LNCaP clone FGC (cell line): Measurements from ENCODE around the gene CD200R1.

Experiments used
- DNase-seq: peaks from one replicate; pipeline ENCODE4 v3.0.0-alpha.2; 2011; ENCODE audit warnings: low read depth
- H3K4me3 ChIP-seq: 2 replicates; pipeline ENCODE4 v1.5.1; 2011; ENCODE audit warnings: mild to moderate bottlenecking, low read depth, low read length, control low read depth
- TF ChIP-seq, protein P1 (sequence below): IDR thresholded peaks from 2 replicates; pipeline ENCODE4 v1.5.1; 2012; ENCODE audit warnings: mild to moderate bottlenecking; ENCODE audit not compliant: control insufficient read depth, insufficient read depth; ENCODE audit errors: extremely low read depth

CD200R1 gene

DNA sequence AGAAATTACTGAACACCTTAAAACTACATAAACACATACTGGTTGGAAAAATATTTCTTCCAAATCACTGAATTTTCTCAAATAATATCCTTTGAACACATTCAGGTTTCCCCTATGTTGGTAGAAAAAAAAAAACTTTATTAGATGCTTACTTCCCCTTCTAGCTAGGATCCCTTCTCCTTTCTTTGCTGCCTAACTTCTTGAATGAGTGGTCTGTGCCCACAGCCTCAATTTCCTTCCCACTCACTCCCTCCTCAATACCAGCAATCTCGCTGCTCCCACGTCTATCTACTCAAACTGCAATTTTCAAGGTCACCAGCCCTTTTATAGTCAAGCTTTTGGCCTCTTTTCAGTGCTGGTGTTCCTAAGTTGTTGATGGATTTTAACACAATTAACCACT lies 8.3 kb downstream of the CD200R1 start:
- TF ChIP-seq, protein P1, sequence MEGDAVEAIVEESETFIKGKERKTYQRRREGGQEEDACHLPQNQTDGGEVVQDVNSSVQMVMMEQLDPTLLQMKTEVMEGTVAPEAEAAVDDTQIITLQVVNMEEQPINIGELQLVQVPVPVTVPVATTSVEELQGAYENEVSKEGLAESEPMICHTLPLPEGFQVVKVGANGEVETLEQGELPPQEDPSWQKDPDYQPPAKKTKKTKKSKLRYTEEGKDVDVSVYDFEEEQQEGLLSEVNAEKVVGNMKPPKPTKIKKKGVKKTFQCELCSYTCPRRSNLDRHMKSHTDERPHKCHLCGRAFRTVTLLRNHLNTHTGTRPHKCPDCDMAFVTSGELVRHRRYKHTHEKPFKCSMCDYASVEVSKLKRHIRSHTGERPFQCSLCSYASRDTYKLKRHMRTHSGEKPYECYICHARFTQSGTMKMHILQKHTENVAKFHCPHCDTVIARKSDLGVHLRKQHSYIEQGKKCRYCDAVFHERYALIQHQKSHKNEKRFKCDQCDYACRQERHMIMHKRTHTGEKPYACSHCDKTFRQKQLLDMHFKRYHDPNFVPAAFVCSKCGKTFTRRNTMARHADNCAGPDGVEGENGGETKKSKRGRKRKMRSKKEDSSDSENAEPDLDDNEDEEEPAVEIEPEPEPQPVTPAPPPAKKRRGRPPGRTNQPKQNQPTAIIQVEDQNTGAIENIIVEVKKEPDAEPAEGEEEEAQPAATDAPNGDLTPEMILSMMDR = no peak
- DNase-seq = no peak
- H3K4me3 ChIP-seq = no peak overlapping the region

DNA sequence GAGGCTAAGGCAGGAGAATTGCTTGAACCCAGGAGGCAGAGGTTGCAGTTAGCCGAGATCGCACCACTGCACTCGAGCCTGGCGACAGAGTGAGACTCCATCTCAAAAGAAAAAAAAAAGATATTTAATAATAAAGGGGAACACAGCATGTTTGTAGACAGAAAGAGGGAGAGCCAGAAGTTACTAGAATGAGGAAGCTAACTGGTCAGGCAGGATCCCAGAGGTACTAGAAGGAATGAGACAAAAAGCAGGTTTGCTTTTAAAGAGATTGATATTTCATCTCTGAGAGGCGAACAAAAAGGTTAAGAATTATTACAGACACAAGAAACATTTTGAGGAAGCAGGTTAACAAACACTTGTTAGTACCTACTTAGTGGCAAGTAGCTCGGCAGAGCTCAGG lies 9.2 kb downstream of the CD200R1 start:
- no peak for DNase-seq

DNA sequence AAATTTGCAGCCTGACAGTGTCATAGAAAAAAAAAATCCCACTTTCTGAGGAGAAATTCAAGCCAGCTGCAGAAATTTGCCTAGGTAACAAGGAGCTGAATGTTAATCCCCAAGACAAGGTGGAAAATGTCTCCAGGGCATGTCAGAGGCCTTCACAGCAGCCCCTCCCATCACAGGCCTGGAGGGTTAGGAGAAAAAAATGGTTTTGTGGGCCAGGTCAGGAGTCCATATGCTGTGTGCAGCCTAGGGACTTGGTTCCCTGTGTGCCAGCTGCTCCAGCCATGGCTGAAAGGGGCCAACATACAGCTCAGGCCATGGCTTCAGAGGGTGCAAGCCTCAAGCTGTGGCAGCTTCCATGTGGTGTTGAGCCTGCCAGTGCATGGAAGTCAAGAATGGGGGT lies 11.2 kb downstream of the CD200R1 start:
- DNase-seq = no peak
- TF ChIP-seq, protein P1 = no peak

More for the DNA sequence above, 9.2 kb downstream of the CD200R1 start:
- TF ChIP-seq, protein P1 = no peak
- no peak overlapping the region for H3K4me3 ChIP-seq

DNA sequence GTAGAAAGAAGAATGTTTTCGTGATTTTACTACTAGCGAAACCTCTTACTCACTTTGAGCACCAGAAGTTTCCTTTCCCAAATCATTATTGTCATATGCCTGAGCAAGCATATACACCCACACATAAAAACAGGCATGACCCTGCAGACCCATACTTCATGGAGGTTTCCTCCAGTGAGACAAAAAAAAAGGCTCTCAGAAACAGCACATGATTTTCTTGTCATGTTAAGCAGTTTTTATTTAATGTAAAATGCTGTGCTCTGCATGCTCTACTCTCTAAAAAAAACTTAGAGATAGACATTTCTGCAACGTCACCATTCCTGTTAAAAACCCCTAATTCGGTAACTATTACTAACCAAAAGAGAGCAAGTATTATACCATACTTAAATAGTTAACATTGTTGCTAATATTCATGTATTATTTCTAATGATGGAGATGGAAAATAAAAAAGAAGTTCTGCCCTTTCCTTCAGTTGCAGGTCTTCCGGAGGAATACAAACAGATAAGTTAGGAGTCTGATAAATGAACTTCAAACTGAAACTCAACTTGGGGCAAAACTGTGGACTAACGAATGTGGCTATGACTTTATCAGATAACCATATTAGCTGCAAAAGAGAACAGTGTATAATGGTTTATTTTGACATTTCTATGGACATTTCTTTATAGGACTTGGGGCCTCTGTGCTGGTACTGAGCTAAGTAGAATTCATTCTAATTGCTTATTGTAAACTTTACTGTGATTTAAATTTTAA lies 15.9 kb downstream of the CD200R1 start:
- DNase-seq = no peak
- TF ChIP-seq, protein P1 = no peak
- no peak overlapping the region for H3K4me3 ChIP-seq

More for the DNA sequence above, 11.2 kb downstream of the CD200R1 start:
- H3K4me3 ChIP-seq = no peak overlapping the region

DNA sequence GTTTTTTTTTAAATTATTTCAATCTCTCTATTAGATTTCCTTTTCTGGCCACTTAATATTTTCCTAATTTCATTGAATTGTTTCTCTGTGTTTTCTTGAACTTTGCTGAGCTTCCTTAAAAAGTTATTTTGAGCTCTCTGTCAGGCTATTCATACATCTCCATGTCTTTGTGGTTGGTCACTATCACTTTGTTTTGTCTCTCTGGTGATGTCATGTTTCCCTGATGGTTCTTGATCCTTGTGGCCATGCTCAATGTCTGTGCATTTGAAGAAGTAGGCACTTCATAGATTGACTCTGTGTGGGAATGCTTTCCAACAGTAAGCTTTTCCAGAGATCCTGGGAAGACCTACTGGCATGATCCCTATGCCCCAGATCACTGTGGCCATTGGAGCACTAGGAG lies 18.6 kb downstream of the CD200R1 start:
- no peak for DNase-seq
- TF ChIP-seq, protein P1 = no peak
- H3K4me3 ChIP-seq = no peak overlapping the region

DNA sequence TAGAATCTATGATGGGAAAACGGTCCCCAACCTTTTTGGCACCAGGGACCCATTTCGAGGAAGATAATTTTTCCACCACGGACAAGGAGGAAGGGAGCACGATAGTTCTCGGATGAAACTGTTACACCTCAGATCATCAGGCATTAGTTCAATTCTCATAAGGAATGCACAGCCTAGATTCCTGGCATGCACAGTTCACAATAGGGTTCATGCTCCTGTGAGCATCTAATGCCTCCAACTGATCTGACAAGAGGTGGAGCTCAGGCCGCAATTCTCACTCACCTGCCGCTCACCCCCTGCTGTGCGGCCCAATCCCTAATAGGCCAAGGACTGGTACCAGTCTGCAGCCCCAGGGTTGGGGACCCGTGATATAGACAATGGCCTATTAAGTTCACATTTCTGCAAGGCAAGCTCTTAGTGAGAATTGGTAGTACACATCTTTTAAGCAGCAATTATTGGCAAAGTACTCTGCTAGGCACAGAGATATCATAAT lies 26.5 kb downstream of the CD200R1 start:
- H3K4me3 ChIP-seq = no peak overlapping the region
- TF ChIP-seq, protein P1 = no peak
- no peak for DNase-seq

DNA sequence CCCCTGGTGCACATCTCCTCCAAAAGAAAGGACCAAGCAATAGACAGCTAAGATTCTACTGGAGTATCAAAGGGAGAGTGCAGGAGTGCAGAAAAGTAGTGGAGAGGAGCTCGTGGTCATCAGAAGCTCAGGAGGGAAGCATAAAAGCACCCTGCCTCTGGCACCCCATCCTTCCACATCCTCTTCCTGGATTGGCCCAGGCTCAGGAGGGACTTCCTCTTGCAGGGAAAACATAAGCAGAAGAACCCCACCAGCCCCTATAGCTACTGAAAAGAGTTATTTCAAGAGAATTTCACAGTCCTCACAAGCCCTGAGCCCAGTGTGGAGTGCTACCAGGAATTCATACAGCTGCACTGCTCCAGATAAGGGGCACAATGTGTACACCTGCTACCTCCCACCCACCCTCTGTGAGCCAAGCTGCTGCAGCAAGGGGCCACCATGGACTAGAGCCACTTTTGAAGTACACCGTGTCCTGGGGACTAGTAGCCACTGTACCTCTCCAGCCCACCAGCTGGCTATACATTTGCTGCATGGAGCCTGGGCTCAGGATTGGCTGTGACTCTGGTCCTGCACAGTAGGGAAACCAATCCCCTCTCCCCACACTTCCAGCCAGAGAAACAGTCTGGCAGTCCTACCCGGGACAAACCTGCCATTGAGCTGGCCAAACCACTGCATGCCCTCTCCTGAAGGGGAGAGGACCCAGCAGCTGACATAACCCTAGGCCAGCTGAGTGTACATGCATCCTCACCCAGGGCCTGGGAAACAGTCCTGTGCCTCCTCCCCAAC lies 43.0 kb downstream of the CD200R1 start:
- no peak for DNase-seq
- TF ChIP-seq, protein P1 = no peak
- no peak overlapping the region for H3K4me3 ChIP-seq
